ENCODE measurements around the gene CDH11.

Gene CDH11

GRCh38 chr16:65068151-65068740 lies 53.6 kb downstream of the CDH11 start:
- DNase-seq = no peak

GRCh38 chr16:65066651-65067050 lies 55.2 kb downstream of the CDH11 start:
- no peak for DNase-seq

GRCh38 chr16:65065031-65065430 lies 56.8 kb downstream of the CDH11 start:
- no peak for DNase-seq

GRCh38 chr16:65064131-65064530 lies 57.7 kb downstream of the CDH11 start:
- DNase-seq = no peak

- DNase-seq = no peak
These were observed 58.9 kb downstream of the CDH11 start for GRCh38 chr16:65062736-65063583.

- no peak for DNase-seq
These were observed 59.8 kb downstream of the CDH11 start for GRCh38 chr16:65061935-65062518.

- no peak for DNase-seq
These were observed 60.6 kb downstream of the CDH11 start for GRCh38 chr16:65061263-65061662.

- DNase-seq = no peak
These were observed 62.4 kb downstream of the CDH11 start for GRCh38 chr16:65059406-65059980.

- DNase-seq = no peak
These were observed 64.7 kb downstream of the CDH11 start for GRCh38 chr16:65057184-65057583.

GRCh38 chr16:65054457-65054856 lies 67.4 kb downstream of the CDH11 start:
- no peak for DNase-seq

GRCh38 chr16:65049679-65050078 lies 72.2 kb downstream of the CDH11 start:
- no peak for DNase-seq

GRCh38 chr16:65045961-65046360 lies 75.9 kb downstream of the CDH11 start:
- no peak for DNase-seq

- no peak for DNase-seq
These were observed 77.0 kb downstream of the CDH11 start for GRCh38 chr16:65044873-65045272.

GRCh38 chr16:65044026-65044425 lies 77.8 kb downstream of the CDH11 start:
- DNase-seq = no peak

- no peak for DNase-seq
These were observed 79.2 kb downstream of the CDH11 start for GRCh38 chr16:65042438-65043365.

GRCh38 chr16:65041667-65042066 lies 80.2 kb downstream of the CDH11 start:
- no peak for DNase-seq

- no peak for DNase-seq
These were observed 83.8 kb downstream of the CDH11 start for GRCh38 chr16:65038100-65038499.

GRCh38 chr16:65037556-65037955 lies 84.3 kb downstream of the CDH11 start:
- no peak for DNase-seq

GRCh38 chr16:65034915-65035314 lies 86.9 kb downstream of the CDH11 start:
- no peak for DNase-seq

- DNase-seq = no peak
These were observed 89.5 kb downstream of the CDH11 start for GRCh38 chr16:65032387-65032786.

- DNase-seq = no peak
These were observed 97.1 kb downstream of the CDH11 start for GRCh38 chr16:65024767-65025178.

GRCh38 chr16:65023802-65024201 lies 98.1 kb downstream of the CDH11 start:
- DNase-seq = no peak

Data from effector CD8-positive, alpha-beta T cell (primary cell).